GM21737 (cell line): ENCODE measurements around the gene DCDC1.

Experiments used
- ATAC-seq: cut with Tn5 transposase; IDR thresholded peaks from one replicate; pipeline ENCODE4 v1.9.1; 2021; ENCODE audit warnings: mild to moderate bottlenecking, moderate library complexity; ENCODE audit not compliant: unreplicated experiment

DCDC1 gene

GRCh38 chr11:31107649-31108048 is 261.9 kb downstream of the DCDC1 start:
- ATAC-seq = no peak

- ATAC-seq = no peak
Measured at GRCh38 chr11:31106968-31107576, 262.5 kb downstream of the DCDC1 start.

DNA sequence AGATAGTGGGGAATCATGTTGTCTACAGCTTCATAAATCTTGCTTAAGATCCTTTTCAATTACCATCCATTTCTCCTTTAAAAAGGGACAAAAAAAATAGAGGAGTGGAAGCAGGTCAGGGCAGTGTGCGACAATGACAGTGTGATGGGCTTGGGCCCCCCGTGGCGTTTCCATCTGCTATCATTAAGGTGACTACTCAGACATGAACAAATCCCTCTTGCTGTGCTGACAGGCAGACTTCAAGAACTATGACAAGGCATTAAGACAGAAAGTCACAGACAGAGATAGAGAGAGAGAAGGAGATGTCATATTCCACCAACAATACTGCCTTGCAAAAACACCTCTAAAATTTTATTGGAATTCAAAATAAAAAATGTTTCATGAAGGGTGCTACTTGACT is 263.2 kb downstream of the DCDC1 start:
- no peak for ATAC-seq

GRCh38 chr11:31102875-31103274 is 266.7 kb downstream of the DCDC1 start:
- ATAC-seq = no peak

GRCh38 chr11:31102316-31102715 is 267.2 kb downstream of the DCDC1 start:
- ATAC-seq = no peak

DNA sequence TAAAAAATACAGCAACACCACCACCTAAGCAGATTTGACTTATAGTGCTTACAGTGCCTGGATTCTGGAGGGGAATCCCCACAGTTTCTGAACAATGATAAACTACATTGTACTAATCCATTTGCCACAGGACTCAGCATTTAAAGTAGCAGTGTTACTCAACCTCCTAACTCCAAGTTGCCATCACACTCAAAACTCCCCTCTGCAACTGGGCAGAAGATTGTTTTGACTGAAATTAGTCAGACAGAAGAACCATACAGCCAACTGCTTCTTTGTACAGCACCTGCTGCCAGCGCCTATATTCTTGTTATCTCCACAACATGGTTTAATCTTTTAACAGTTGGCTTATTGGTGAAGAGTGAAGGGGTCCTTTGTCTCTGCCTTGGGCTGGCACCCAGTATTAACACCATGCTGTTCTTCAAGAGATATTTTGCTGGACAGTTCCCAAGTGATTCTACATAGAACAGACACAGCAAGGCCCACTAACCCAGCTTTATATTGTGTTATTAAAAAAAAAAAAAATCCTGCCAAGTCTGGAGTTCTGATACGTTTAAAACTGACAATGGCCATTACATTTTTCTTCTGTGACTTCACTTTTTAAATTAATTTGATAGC is 273.2 kb downstream of the DCDC1 start:
- ATAC-seq = no peak

- ATAC-seq = no peak
Measured at GRCh38 chr11:31092638-31093037, 276.9 kb downstream of the DCDC1 start.

DNA sequence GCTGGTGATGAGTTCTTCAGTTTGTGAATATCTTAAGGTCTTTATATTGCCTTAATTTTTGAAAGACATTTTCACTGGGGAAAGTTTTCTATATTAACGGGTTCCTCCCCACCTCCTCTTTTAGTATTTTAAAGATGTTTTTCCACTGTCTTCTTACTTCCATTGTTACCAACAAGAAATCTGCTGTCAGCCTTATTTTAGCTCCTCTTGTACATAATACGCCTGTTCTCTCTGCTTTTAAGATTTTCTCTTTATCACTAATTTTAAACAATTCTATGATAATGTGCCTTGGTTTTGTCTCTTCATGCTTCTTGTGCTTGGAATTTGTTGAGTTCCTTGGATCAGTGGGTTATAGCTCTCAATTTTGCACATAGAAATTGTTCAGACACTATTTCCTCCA is 280.4 kb downstream of the DCDC1 start:
- ATAC-seq = no peak

DNA sequence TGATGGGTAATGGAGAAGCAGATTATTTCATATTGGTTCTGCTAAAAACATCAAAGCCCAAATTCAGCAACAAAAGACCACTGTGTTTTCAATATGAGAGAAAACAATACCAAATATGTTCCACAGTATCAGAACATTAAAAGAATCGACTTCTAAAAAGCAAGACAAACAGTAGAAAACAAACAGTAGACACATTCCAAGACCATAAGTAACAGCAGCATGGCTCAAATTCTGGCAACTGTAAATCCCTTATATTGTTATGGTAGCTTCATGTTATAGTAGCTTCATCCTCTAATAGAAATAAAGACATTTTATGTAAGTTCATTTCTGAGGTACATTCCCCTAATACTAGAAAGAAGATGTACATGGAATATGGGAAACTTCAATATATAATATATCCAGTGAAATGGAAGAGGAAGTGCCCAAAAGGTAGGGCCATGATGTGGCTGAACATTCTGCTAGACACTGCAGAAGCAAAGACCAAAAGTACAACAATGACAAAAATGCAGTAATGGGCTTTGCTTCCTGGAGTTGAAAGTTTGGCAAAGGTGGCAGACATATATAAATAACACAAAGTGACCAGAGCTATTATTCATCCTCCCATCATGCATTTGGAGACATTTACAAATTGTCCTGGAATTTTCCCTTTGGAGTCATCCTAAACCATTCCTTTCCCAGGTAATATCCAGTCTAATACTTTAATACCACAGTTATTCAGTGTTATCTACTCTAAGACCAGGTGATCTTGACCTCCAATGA is 299.9 kb downstream of the DCDC1 start:
- ATAC-seq = no peak

- no peak for ATAC-seq
Measured at GRCh38 chr11:31060880-31061279, 308.7 kb downstream of the DCDC1 start.

- no peak for ATAC-seq
Measured at GRCh38 chr11:31059529-31059928, 310.0 kb downstream of the DCDC1 start.

DNA sequence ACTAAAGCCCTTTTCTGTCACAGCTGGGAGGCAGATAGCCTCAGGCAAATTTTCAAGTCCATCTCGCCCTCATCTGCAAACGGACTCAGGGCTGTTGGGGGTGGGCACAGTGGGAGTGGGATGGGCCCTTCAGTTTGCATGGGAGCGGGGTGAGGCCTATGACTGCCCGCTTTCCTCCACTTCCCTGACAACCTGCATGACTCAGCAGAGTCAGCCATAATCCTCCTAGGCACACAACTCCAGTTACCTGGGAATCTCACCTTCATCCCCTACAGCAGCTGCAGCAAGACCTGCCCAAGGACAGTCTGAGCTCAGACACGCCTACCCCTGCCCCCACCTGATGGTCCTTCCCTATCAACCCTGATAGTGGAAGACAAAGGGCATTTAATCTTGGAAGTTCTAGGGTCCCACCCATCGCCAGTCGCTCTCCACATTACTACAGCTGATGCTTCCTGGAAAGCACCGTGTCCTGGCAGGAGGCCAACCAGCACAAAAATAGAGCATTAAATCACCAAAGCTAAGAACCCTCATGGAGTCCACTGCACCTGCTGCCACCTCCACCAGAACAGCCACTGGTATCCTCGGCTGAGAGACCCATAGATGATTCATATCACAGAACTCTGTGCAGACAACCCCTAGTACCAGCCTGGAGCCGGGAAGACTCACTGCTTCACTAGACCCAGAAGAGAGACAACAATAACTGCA is 319.3 kb downstream of the DCDC1 start:
- no peak for ATAC-seq

DNA sequence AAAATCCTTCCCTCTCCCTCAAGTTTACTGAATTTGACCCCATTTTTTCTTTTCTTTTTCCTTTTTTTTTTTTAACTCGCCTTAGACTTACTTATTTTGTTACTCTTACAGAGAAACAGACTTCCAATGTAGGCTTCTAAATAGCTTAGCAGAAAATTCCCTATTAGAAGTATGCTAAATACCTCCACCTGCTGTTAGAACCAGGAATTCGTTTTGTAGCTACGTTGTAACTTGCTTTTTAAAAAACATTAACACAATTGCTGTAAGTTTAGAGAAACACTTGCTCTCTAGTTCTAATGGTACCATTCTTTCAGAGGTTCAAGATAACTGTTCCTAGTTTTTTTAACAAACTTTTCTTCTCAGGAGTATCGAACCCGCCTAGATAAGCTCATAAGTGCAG is 324.2 kb downstream of the DCDC1 start:
- no peak for ATAC-seq

DNA sequence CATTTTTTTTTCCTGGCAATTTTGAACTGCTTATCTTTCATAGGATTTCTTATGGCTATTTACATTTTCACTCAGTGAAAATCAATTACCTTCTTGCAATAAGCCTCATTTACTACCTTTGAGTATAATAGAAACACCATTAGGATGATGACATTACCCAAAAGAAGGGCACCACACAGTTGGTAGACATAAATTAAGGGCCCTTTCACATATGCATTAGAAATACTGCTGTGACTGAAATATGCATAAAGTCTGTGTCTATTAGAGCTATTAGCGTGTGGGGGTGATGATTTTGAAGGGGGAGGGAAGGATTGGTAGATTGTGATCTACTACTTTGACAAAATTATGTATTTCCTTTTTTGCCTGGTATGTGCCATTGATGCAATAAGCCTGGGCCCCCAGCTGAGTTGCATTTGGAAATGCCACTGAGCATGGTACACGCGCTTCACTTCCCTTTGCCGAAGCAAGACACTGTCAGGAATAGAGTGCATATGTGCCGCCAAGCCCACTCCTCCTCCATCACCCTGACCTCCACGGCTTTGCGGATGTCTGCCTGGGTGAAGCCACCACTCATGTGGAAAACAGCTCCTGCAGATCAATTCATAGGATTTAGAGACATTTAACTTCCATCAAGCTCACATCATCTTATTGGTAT is 339.3 kb downstream of the DCDC1 start:
- no peak for ATAC-seq

GRCh38 chr11:31026315-31026714 is 343.2 kb downstream of the DCDC1 start:
- ATAC-seq = no peak

DNA sequence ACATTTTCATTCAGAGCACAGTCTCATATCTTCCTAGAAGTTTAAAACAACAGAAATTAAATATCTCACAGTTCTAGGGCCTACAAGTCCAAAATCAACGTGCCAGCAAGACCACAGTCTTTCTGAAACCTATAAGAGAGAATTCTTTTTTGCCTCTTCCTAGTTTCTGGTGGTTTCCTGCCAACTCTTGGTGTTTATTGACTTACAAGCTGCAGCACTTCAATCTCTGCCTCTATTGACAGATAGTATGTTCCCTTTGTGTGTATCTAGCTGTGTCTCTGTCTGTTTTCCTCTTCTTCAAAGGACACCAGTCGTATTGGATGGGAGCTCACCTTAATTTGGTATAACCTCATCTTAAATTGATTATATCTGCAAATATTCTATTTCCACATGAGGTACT is 347.5 kb downstream of the DCDC1 start:
- ATAC-seq = no peak

GRCh38 chr11:31019786-31020185 is 349.8 kb downstream of the DCDC1 start:
- ATAC-seq = no peak

DNA sequence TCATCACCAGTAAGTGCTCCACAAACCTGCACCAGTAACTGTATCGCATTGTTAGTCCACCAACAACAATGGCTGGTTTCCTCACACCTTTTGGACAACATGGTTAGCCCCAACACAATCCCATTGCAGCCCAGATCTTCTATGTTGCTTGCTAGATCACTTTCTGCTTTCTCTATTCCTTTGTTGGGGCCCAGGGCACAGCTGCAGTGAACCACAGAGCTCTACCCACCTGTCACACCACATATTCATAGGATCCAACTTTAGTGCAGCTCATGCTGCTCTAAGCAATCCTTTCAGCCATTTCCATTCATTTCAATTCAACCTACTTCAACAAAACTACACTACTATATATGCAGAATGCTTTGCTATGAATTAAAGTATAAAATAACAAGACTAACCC is 364.3 kb downstream of the DCDC1 start:
- ATAC-seq = no peak

DNA sequence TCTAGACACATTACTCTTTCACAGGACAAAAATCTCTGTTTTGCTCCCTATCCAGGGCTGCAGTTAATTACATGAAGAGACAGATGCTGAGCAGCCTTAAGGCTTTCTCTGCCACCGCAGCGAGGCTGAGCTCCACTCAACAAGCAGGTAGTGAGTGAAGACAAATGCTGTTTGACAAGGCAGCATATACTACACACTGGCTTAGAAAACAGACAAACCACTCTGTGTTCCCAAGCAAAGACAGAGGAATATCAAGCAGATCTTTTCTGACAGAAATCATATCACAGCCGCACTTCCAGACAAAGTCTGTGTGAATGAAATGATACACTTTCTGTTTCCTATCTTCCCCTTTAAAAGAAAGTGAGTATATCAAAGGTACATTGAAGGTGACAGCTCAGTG is 368.1 kb downstream of the DCDC1 start:
- no peak for ATAC-seq

DNA sequence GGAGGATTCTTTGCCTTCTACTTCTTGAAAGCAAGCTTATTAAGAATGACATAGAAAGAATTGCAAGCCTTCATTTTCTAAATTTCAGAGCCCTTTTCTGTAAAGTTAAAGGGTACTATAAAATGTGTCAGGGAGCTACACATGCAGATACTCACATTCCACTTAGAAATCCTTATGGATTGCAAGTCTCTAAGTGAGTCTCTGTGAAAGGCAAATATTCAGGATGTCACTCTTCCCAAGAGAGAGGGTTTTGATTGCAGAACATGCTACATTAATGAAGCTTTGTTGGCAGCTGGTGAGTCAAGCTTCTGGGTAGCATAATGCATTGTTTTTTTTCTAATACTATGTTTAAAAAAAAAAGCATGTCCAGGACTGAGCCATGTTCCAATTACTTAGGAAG is 369.2 kb downstream of the DCDC1 start:
- ATAC-seq = no peak

DNA sequence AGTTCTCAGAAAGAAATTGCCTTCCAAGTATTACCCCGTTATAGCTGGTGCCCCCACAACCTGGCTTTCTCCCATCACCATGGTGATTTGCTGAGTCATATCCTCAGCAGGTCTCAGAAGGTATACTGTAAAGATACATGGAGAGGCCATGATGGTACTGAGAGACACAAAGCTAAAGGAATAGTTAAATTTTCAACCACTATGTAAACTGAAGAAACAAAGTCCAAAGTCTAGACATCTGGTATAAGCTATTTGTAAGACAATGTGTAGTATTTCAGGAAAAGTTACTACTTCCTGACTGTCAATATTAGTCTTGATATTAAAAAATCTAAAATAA is 377.1 kb downstream of the DCDC1 start:
- no peak for ATAC-seq
